Measurements from ENCODE around the gene DAZL. TPM values are rescaled to one million over a fixed set of nuclear protein-coding genes. Genes with fewer than 3 reads are reported as not detected.

Gene DAZL
- total and polyA plus RNA-seq, 10 of the 15 experiments (the other 5 are each of a cell fraction or from before 2014, with no cell fraction given): 0.04 to 0.48 (median 0.13) TPM; not detected in 1

DNA sequence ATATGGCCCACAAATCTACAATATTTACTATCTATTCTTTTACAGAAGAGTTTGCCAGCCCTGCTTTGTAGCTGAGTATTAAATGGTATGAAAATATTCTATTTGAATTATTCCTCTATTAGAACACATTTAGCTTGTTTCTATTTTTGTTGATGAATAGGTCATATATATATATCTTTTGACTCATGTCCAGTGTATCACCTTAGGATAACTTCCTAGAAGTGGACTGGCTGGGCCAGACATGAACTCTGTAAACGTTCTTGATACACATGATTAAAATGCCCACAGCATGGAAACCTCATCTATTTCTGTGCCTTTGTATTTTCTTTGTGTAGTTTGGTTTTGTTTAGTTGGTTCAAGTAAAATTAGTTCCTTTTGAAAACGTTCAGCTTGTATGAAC lies 37.1 kb downstream of the DAZL start:
- 2% methylated on average over 2 of the region's 2 CpGs for WGBS (ENCODE audit: insufficient coverage, insufficient replicate concordance, low lambda C conversion rate, missing lambda C conversion rate)
- TF ChIP-seq E2F8 (IDR thresholded peaks at IDR 0.05; ENCODE audit: low read depth, partially characterized antibody) (no peak), EGR1 (IDR thresholded peaks at IDR 0.05; ENCODE audit: borderline replicate concordance in 1 of 2, low read depth in 2 of 2, low read length in 2 of 2) (no peak), ZNF274 (IDR thresholded peaks at IDR 0.05; ENCODE audit: insufficient read depth, insufficient read length) (no peak), HCFC1 (IDR thresholded peaks at IDR 0.05; ENCODE audit: low read length) (no peak), CREB1 (IDR thresholded peaks at IDR 0.05; ENCODE audit: low read depth) (no peak), BRCA1 (IDR thresholded peaks at IDR 0.05; ENCODE audit: low read depth, low read length) (no peak), ATF7 (IDR thresholded peaks at IDR 0.05; ENCODE audit: low read depth) (no peak), NR2C2 (IDR thresholded peaks at IDR 0.05; ENCODE audit: borderline replicate concordance, control insufficient read depth, insufficient read length, low read depth) (no peak), SP1 (IDR thresholded peaks at IDR 0.05; ENCODE audit: low read depth, low read length) (no peak), CBFB (IDR thresholded peaks at IDR 0.05; ENCODE audit: low read depth) (no peak), BCL3 (IDR thresholded peaks at IDR 0.05; ENCODE audit: borderline replicate concordance, insufficient read depth, low read depth, low read length, poor library complexity, severe bottlenecking) (no peak), POLR2AphosphoS2 (IDR thresholded peaks at IDR 0.05; ENCODE audit: low read depth, low read length) (no peak)
- TF ChIP-seq, protein P1, sequence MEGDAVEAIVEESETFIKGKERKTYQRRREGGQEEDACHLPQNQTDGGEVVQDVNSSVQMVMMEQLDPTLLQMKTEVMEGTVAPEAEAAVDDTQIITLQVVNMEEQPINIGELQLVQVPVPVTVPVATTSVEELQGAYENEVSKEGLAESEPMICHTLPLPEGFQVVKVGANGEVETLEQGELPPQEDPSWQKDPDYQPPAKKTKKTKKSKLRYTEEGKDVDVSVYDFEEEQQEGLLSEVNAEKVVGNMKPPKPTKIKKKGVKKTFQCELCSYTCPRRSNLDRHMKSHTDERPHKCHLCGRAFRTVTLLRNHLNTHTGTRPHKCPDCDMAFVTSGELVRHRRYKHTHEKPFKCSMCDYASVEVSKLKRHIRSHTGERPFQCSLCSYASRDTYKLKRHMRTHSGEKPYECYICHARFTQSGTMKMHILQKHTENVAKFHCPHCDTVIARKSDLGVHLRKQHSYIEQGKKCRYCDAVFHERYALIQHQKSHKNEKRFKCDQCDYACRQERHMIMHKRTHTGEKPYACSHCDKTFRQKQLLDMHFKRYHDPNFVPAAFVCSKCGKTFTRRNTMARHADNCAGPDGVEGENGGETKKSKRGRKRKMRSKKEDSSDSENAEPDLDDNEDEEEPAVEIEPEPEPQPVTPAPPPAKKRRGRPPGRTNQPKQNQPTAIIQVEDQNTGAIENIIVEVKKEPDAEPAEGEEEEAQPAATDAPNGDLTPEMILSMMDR (IDR thresholded peaks at IDR 0.05 in 2 of 3, conservative IDR thresholded peaks at IDR 0.05 in 1 of 3; ENCODE audit: control insufficient read depth in 2 of 3, extremely low read depth in 1 of 3, insufficient read depth in 1 of 3, low read depth in 3 of 3, low read length in 3 of 3): no peak
- Histone ChIP-seq H3K36me3 (ENCODE audit: control insufficient read depth in 2 of 2, insufficient read depth in 2 of 2, low read length in 1 of 2) (no peaks in the 10 kb centered on the region), H4K20me1 (ENCODE audit: control insufficient read depth, insufficient read depth) (no peaks in the 10 kb centered on the region), H2AFZ (ENCODE audit: control insufficient read depth, low read depth, low read length) (no peak overlapping the region), H3K9me3 (replicated peaks; ENCODE audit: control insufficient read depth, insufficient read depth, low read length) (no peaks in the 10 kb centered on the region; the same call in 2 of the 3 replicates), H3K4me2 (ENCODE audit: control insufficient read depth, insufficient read depth) (no peak overlapping the region), H3K4me3 (no peak overlapping the region), H3K79me2 (ENCODE audit: control insufficient read depth, insufficient read depth, low read length) (no peaks in the 10 kb centered on the region), H3K9ac (ENCODE audit: control insufficient read depth, insufficient read depth, low read length) (no peak overlapping the region), H3K4me1 (ENCODE audit: control insufficient read depth, insufficient read depth, low read length) (no peaks in the 10 kb centered on the region), H3K27ac (ENCODE audit: control insufficient read depth, insufficient read depth) (no peak overlapping the region), H3K27me3 (replicated peaks in 1 of 2; ENCODE audit: control insufficient read depth in 2 of 2, insufficient read depth in 2 of 2, low read length in 1 of 2) (no peaks in the 10 kb centered on the region)
- POLR2A ChIA-PET: interaction anchor here (0.6 kb wide), 1 partner anchor 300 kb away, joined by 6 read pairs; no protein-coding TSS in a partner anchor
- DNase-seq (ENCODE audit: low read depth, low spot score): no peak
- intact Hi-C loops (cut with micrococcal nuclease; ENCODE audit: unreplicated experiment) (no loop called here), in situ Hi-C loops (cut with MboI) (no loop called here)
- CTCF ChIA-PET: interaction anchor here (1.7 kb wide), 1 partner anchor 277 kb away, joined by 5 read pairs; no protein-coding TSS in a partner anchor
- no peak for FAIRE-seq
- no TSS peak for BruUV-seq (replicated peaks)
- RAD21 ChIA-PET (ENCODE audit: unreplicated experiment): no interaction called here
- ATAC-seq: no peak
- SMC1A ChIA-PET (ENCODE audit: uncharacterized antibody, unreplicated experiment): interaction anchor here (0.7 to 1.1 kb wide), 4 partner anchors 8 to 30 kb away, joined by 3 to 5 read pairs (median 3); no protein-coding TSS in a partner anchor
